Measurements from ENCODE around the gene TBCB.

Gene TBCB

DNA sequence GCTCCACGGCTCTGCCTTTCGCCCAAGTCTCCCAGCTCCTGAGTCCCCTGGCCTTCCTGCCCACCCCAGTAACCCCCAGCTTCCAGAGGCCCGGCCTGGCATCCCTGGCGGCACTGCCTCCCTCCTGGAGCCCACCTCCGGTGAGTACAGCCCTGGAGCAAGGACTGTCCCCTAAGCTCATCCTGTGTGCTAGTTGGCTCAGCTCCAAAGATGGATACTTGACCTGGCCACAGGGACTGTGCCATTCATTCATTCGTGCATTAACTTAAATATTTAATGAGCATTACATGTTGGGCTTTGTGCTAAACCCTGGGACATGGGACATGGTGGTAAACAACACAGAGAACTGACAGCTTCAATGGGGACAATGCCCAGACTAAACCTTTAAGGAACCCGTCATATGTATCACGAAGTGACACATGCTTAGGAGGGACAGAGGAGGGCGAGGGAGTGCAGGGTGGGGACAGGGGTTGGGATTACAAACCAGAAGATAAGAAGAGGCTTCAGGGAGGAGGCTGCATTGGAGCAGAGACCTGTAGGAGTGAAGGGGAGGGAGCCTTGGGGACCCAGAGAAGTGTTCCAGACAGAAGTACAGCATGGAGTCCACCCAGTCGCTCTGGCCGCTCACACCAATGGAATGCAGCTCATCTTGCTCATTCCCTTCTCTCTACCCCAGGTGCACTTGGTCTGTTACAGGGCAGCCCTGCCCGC is 11.3 kb upstream of the TBCB start:
- TF ChIP-seq EZH2 (optimal IDR thresholded peaks at IDR 0.05; ENCODE audit: low read depth, low read length): no peak
- TF ChIP-seq EZH2phosphoT487 (IDR thresholded peaks at IDR 0.05; ENCODE audit: low read length): no peak
- no peak for TF ChIP-seq CTCF (IDR thresholded peaks at IDR 0.05; ENCODE audit: low read length)
- Histone ChIP-seq H3K9me2 (replicated peaks; ENCODE audit: insufficient read depth, low read length) (no peaks in the 10 kb centered on the region), H3F3A (ENCODE audit: insufficient read depth, low read length) (no peaks in the 10 kb centered on the region; the same call in 1 of the 2 replicates), H3K27ac (ENCODE audit: low read length) (no peak overlapping the region), H3K4me1 (ENCODE audit: low read length) (no peaks in the 10 kb centered on the region), H3K4me3 (ENCODE audit: low read length) (no peak overlapping the region), H3K9ac (ENCODE audit: low read length) (no peak overlapping the region), H3K27me3 (replicated peaks; ENCODE audit: insufficient read depth, low read length) (no peaks in the 10 kb centered on the region), H3K4me2 (ENCODE audit: low read depth, low read length) (no peak overlapping the region), H3K9me3 (replicated peaks; ENCODE audit: insufficient read depth, low read length) (no peaks in the 10 kb centered on the region), H2AFZ (ENCODE audit: low read length) (no peak overlapping the region), H3K36me3 (replicated peaks; ENCODE audit: insufficient read depth, low read length) (no peaks in the 10 kb centered on the region), H4K20me1 (ENCODE audit: insufficient read depth, low read length) (no peaks in the 10 kb centered on the region), H3K79me2 (ENCODE audit: low read length) (no peaks in the 10 kb centered on the region)
- DNase-seq: no peak

DNA sequence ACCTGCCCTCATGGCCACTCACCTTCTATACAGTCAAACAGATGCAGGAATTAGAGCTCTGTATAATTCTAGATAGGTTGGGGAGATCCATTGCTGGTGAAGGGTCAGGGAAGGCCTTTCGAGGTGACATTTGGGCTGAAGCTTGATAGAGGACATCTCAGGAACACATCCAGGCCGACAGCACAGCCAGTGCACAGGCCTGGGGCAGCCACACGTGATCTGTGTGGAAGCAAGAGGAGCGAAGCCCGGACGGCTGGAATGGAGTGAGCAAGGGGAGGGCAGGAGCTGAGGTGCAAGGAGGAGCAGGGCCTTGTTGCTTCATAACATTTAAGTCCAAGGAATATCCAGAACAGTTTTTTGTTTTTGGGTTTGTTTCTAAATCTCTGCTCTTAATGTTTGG is 8.8 kb upstream of the TBCB start:
- no peaks in the 10 kb centered on the region for H3K79me2 ChIP-seq (ENCODE audit: low read length)
- no peaks in the 10 kb centered on the region for H3K9me2 ChIP-seq (replicated peaks; ENCODE audit: insufficient read depth, low read length)
- H3K36me3 ChIP-seq (replicated peaks; ENCODE audit: insufficient read depth, low read length): no peaks in the 10 kb centered on the region
- TF ChIP-seq EZH2phosphoT487 (IDR thresholded peaks at IDR 0.05; ENCODE audit: low read length): no peak
- no peak for TF ChIP-seq EZH2 (optimal IDR thresholded peaks at IDR 0.05; ENCODE audit: low read depth, low read length)
- TF ChIP-seq CTCF (IDR thresholded peaks at IDR 0.05; ENCODE audit: low read length): no peak
- no peaks in the 10 kb centered on the region for H3K27me3 ChIP-seq (replicated peaks; ENCODE audit: insufficient read depth, low read length)
- H3K9ac ChIP-seq (ENCODE audit: low read length): no peak overlapping the region
- H3K4me2 ChIP-seq (ENCODE audit: low read depth, low read length): no peak overlapping the region
- no peak for DNase-seq
- H3K9me3 ChIP-seq (replicated peaks; ENCODE audit: insufficient read depth, low read length): no peaks in the 10 kb centered on the region
- H3K27ac ChIP-seq (ENCODE audit: low read length): no peak overlapping the region
- H2AFZ ChIP-seq (ENCODE audit: low read length): no peak overlapping the region
- no peaks in the 10 kb centered on the region; the same call in 1 of the 2 replicates for H3F3A ChIP-seq (ENCODE audit: insufficient read depth, low read length)
- no peaks in the 10 kb centered on the region for H3K4me1 ChIP-seq (ENCODE audit: low read length)
- H3K4me3 ChIP-seq (ENCODE audit: low read length): no peak overlapping the region
- H4K20me1 ChIP-seq (ENCODE audit: insufficient read depth, low read length): no peaks in the 10 kb centered on the region

GRCh38 chr19:36106991-36107390 is 8.3 kb upstream of the TBCB start:
- Histone ChIP-seq H3K4me3 (ENCODE audit: low read length) (no peak overlapping the region), H2AFZ (ENCODE audit: low read length) (no peak overlapping the region)
- no peak for TF ChIP-seq CTCF (IDR thresholded peaks at IDR 0.05; ENCODE audit: low read length)
- no peak for TF ChIP-seq EZH2 (optimal IDR thresholded peaks at IDR 0.05; ENCODE audit: low read depth, low read length)

More at GRCh38 chr19:36106991-36107390, 8.3 kb upstream of the TBCB start:
- H3K27me3 ChIP-seq (replicated peaks; ENCODE audit: insufficient read depth, low read length): no peaks in the 10 kb centered on the region
- DNase-seq: no peak
- H3K9me2 ChIP-seq (replicated peaks; ENCODE audit: insufficient read depth, low read length): no peaks in the 10 kb centered on the region
- no peaks in the 10 kb centered on the region; the same call in 1 of the 2 replicates for H3F3A ChIP-seq (ENCODE audit: insufficient read depth, low read length)
- H3K79me2 ChIP-seq (ENCODE audit: low read length): no peaks in the 10 kb centered on the region
- no peak overlapping the region for H3K27ac ChIP-seq (ENCODE audit: low read length)
- H4K20me1 ChIP-seq (ENCODE audit: insufficient read depth, low read length): no peaks in the 10 kb centered on the region
- H3K9ac ChIP-seq (ENCODE audit: low read length): no peak overlapping the region
- H3K9me3 ChIP-seq (replicated peaks; ENCODE audit: insufficient read depth, low read length): no peaks in the 10 kb centered on the region
- no peaks in the 10 kb centered on the region for H3K4me1 ChIP-seq (ENCODE audit: low read length)
- no peaks in the 10 kb centered on the region for H3K36me3 ChIP-seq (replicated peaks; ENCODE audit: insufficient read depth, low read length)
- no peak overlapping the region for H3K4me2 ChIP-seq (ENCODE audit: low read depth, low read length)
